Endodermal cell (in vitro differentiated cells): ENCODE results near the gene MMP15. TPM values are rescaled to one million over a fixed set of nuclear protein-coding genes. Genes with fewer than 3 reads are reported as not detected.

Experiments used
- DNase-seq: peaks from one replicate; pipeline ENCODE4 v3.0.0-alpha.2; 2017
- H3K27ac ChIP-seq: 2 replicates; pipeline ENCODE4 v1.5.1; 2013; ENCODE audit warnings: mild to moderate bottlenecking, low read depth, low read length, moderate library complexity
- H3K27me3 ChIP-seq: 2 replicates; pipeline ENCODE4 v1.6.1; 2013; ENCODE audit warnings: mild to moderate bottlenecking, low read length, moderate library complexity; ENCODE audit not compliant: insufficient read depth, control insufficient read depth, poor library complexity, severe bottlenecking
- H3K36me3 ChIP-seq: 2 replicates; pipeline ENCODE4 v1.7.0; 2013; ENCODE audit warnings: mild to moderate bottlenecking, low read length, moderate library complexity; ENCODE audit not compliant: control insufficient read depth, insufficient read depth
- H3K4me1 ChIP-seq: one replicate; pipeline ENCODE4 v1.7.0; 2013; ENCODE audit warnings: low read length; ENCODE audit not compliant: control insufficient read depth, insufficient read depth
- H3K4me3 ChIP-seq: 2 replicates; pipeline ENCODE4 v1.5.1; 2013; ENCODE audit warnings: mild to moderate bottlenecking, low read length, moderate library complexity
- H3K9ac ChIP-seq: 2 replicates; pipeline ENCODE4 v1.6.1; 2013; ENCODE audit warnings: mild to moderate bottlenecking, low read length, moderate library complexity; ENCODE audit not compliant: poor library complexity, severe bottlenecking; ENCODE audit errors: extremely low read depth
- H3K9me3 ChIP-seq: 2 replicates; pipeline ENCODE4 v1.6.1; 2013; ENCODE audit warnings: mild to moderate bottlenecking, low read length, moderate library complexity; ENCODE audit not compliant: control insufficient read depth
- H3K27ac Mint-ChIP-seq: 2 replicates; pipeline ENCODE4 v1.8.0; 2020; ENCODE audit warnings: mixed read lengths
- H3K27me3 Mint-ChIP-seq: 2 replicates; pipeline ENCODE4 v1.8.0; 2021; ENCODE audit warnings: mild to moderate bottlenecking, mixed read lengths; ENCODE audit not compliant: insufficient read depth
- H3K36me3 Mint-ChIP-seq: 2 replicates; pipeline ENCODE4 v1.8.0; 2020; ENCODE audit warnings: low read depth, mixed read lengths
- H3K4me1 Mint-ChIP-seq: 2 replicates; pipeline ENCODE4 v1.8.0; 2020; ENCODE audit warnings: mixed read lengths
- H3K4me3 Mint-ChIP-seq: 2 replicates; pipeline ENCODE4 v1.8.0; 2020; ENCODE audit warnings: mild to moderate bottlenecking, moderate library complexity, mixed read lengths
- H3K9me3 Mint-ChIP-seq: 2 replicates; pipeline ENCODE4 v1.8.0; 2020; ENCODE audit warnings: mild to moderate bottlenecking, mixed read lengths
- CTCF ChIP-seq: fragments of 200-600 bp; sonication (generic); conservative IDR thresholded peaks from 2 replicates; pipeline ENCODE4 v1.5.0; 2021; ENCODE audit warnings: antibody characterized with exemption, mild to moderate bottlenecking
- WGBS, 2 experiments: methylation state at CpG; one replicate each; pipeline versions ENCODE4 v1.1.5 to v1.1.7; 2013; ENCODE audit warnings: missing lambda C conversion rate in 2 of 2, mixed read lengths in 1 of 2; ENCODE audit not compliant: insufficient coverage in 1 of 2, insufficient read length in 1 of 2; 5-methylcytosine and 5-hydroxymethylcytosine counted together
- total RNA-seq, 2 donors: library from RNA; stranded (reverse); fragmentation: NEBNext Ultra II Directional in 1 of 2; extraction: Animal tissue kit (Norgen Biotek cat#: 25700) in 1 of 2; gene quantifications; 2 replicates in 1 of 2; 3 replicates in 1 of 2; pipeline ENCODE4 v1.2.1, GENCODE V29; 2021

Gene MMP15
- total RNA-seq, 2 donors from 2014 or later = 99.8 to 105 TPM

- H3K36me3 Mint-ChIP-seq = peaks cover 38% of the 10 kb centered on the region
Measured at GRCh38 chr16:58044266-58045019, 18.9 kb downstream of the MMP15 start.

GRCh38 chr16:58045096-58045495 is 19.5 kb downstream of the MMP15 start:
- DNase-seq = peak; percentile 41
- H3K36me3 Mint-ChIP-seq = peaks cover 33% of the 10 kb centered on the region
- WGBS, 2 experiments = 91 to 93% methylated on average over 18 to 31 of the region's 31 CpGs
- no peak for TF ChIP-seq CTCF
- peaks cover 37% of the 10 kb centered on the region for H3K36me3 ChIP-seq
- H3K9me3 ChIP-seq = no peaks in the 10 kb centered on the region
- peaks cover 9% of the 10 kb centered on the region for H3K4me1 Mint-ChIP-seq
- H3K4me3 ChIP-seq = no peak overlapping the region
- no peaks in the 10 kb centered on the region for H3K27me3 ChIP-seq
- H3K27me3 Mint-ChIP-seq = no peaks in the 10 kb centered on the region
- no peaks in the 10 kb centered on the region for H3K9me3 Mint-ChIP-seq
- H3K27ac Mint-ChIP-seq = no peak overlapping the region
- no peak overlapping the region for H3K27ac ChIP-seq
- peaks cover 5% of the 10 kb centered on the region for H3K4me1 ChIP-seq
- H3K4me3 Mint-ChIP-seq = no peak overlapping the region
- H3K9ac ChIP-seq = no peak overlapping the region

More at GRCh38 chr16:58044266-58045019, 18.9 kb downstream of the MMP15 start:
- H3K27me3 Mint-ChIP-seq = no peaks in the 10 kb centered on the region
- Histone ChIP-seq H3K27ac (no peak overlapping the region), H3K27me3 (no peaks in the 10 kb centered on the region), H3K9me3 (no peaks in the 10 kb centered on the region), H3K4me3 (no peak overlapping the region), H3K4me1 (peaks cover 5% of the 10 kb centered on the region), H3K9ac (no peak overlapping the region), H3K36me3 (peaks cover 44% of the 10 kb centered on the region)
- H3K27ac Mint-ChIP-seq = no peak overlapping the region
- H3K4me3 Mint-ChIP-seq = no peak overlapping the region
- no peak for TF ChIP-seq CTCF
- peaks cover 9% of the 10 kb centered on the region for H3K4me1 Mint-ChIP-seq
- 93 to 94% methylated on average over 7 to 9 of the region's 9 CpGs for WGBS, 2 experiments
- DNase-seq = peak; percentile 34
- H3K9me3 Mint-ChIP-seq = no peaks in the 10 kb centered on the region

- no peak overlapping the region for H3K4me3 Mint-ChIP-seq
- H3K4me1 ChIP-seq = peaks cover 5% of the 10 kb centered on the region
- H3K27ac Mint-ChIP-seq = no peak overlapping the region
- TF ChIP-seq CTCF = no peak
- peaks cover 26% of the 10 kb centered on the region for H3K36me3 ChIP-seq
- DNase-seq = peak; percentile 45
- H3K9me3 ChIP-seq = no peaks in the 10 kb centered on the region
- H3K27me3 ChIP-seq = no peaks in the 10 kb centered on the region
- 77 to 94% methylated on average over 2 to 16 of the region's 16 CpGs for WGBS, 2 experiments
- H3K4me1 Mint-ChIP-seq = peaks cover 9% of the 10 kb centered on the region
- no peaks in the 10 kb centered on the region for H3K9me3 Mint-ChIP-seq
- no peaks in the 10 kb centered on the region for H3K27me3 Mint-ChIP-seq
- no peak overlapping the region for H3K4me3 ChIP-seq
- H3K27ac ChIP-seq = no peak overlapping the region
- peaks cover 25% of the 10 kb centered on the region for H3K36me3 Mint-ChIP-seq
- no peak overlapping the region for H3K9ac ChIP-seq
Measured at GRCh38 chr16:58046054-58046881, 20.7 kb downstream of the MMP15 start.
